Skeletal muscle tissue (tissue), 4 donors: ENCODE results near the gene TSNAXIP1. TPM values are rescaled to one million over a fixed set of nuclear protein-coding genes. Genes with fewer than 3 reads are reported as not detected.

ENCODE experiments used
- H3K27ac ChIP-seq: one replicate; pipeline ENCODE4 v1.7.0; 2013; ENCODE audit warnings: mild to moderate bottlenecking, low read depth, low read length, inconsistent platforms
- H3K27me3 ChIP-seq, 3 donors: one replicate each; pipeline ENCODE4 v1.7.0; 2013; ENCODE audit warnings: low read length in 3 of 3; ENCODE audit not compliant: control insufficient read depth in 3 of 3, insufficient read depth in 3 of 3
- H3K36me3 ChIP-seq, 3 donors: one replicate each; pipeline ENCODE4 v1.7.0; 2013; ENCODE audit warnings: low read length in 3 of 3; ENCODE audit not compliant: control insufficient read depth in 3 of 3, insufficient read depth in 3 of 3
- H3K4me1 ChIP-seq, 3 donors: one replicate each; pipeline ENCODE4 v1.7.0; 2013; ENCODE audit warnings: low read length in 3 of 3, mild to moderate bottlenecking in 3 of 3; ENCODE audit not compliant: control insufficient read depth in 3 of 3, insufficient read depth in 3 of 3
- H3K4me3 ChIP-seq, 3 donors: one replicate each; pipeline ENCODE4 v1.7.0; 2013; ENCODE audit warnings: low read length in 3 of 3
- H3K9ac ChIP-seq, 3 donors: one replicate each; pipeline ENCODE4 v1.7.0; 2013; ENCODE audit warnings: low read length in 3 of 3, mild to moderate bottlenecking in 3 of 3, moderate library complexity in 2 of 3, low read depth in 1 of 3
- H3K9me3 ChIP-seq, 3 donors: one replicate each; pipeline ENCODE4 v1.7.0; 2013; ENCODE audit warnings: low read length in 3 of 3; ENCODE audit not compliant: control insufficient read depth in 3 of 3
- total RNA-seq: library from RNA; depleted of rRNA; stranded (reverse); fragments of >200 nt; gene quantifications from one replicate; pipeline ENCODE4 v1.2.3, GENCODE V29; 2014
- donor health status: Osteomylitis.

Gene TSNAXIP1
- total RNA-seq, 1 donor from 2014 or later = 0.52 TPM

DNA sequence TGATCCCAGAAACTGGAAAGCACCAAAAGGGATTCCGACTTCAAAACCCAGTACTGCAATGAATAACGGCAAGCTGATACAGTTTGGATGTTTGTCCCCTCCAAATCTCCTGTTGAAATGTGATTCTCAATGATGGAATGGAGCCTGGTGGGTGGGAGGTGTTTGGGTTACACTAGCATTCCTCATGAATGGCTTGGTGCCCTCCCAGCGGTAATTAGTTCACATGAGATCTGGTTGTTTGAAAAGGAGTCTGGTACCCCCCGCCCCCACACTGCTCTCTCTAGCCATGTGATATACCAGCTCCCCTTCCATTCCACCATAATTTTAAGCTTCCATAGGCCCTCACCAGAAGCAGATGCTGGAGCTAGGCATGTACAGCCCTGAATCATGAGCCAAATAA is 40.4 kb upstream of the TSNAXIP1 start:
- Histone ChIP-seq H3K4me1 (peaks cover 17 to 25% (median 24%) of the 10 kb centered on the region in 3 donors), H3K27ac (no peak overlapping the region), H3K9me3 (no peaks in the 10 kb centered on the region), H3K9ac (no peak overlapping the region), H3K36me3 (peaks cover 5 to 19% (median 8%) of the 10 kb centered on the region in 3 donors), H3K27me3 (no peaks in the 10 kb centered on the region), H3K4me3 (no peak overlapping the region)

DNA sequence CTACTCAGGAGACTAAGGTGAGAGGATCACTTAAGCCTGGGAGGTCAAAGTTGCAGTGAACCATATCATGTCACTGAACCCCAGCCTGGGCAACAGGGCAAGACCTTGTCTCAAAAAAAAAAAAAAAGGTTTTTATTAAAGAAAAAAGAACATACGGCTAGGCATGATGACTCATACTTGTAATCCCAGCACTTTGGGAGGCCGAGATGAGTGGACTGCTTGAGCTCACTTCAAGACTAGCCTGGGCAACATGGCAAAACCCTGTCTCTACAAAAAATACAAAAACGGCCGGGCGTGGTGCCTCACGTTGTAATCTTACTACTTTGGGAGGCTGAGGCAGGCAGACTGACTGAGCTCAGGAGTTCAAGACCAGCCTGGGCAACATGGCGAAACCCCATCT is 38.7 kb upstream of the TSNAXIP1 start:
- H3K4me3 ChIP-seq = no peak overlapping the region
- H3K27me3 ChIP-seq = no peaks in the 10 kb centered on the region
- peaks cover 23 to 28% (median 23%) of the 10 kb centered on the region in 3 donors for H3K4me1 ChIP-seq
- peaks cover 5 to 15% (median 10%) of the 10 kb centered on the region in 3 donors for H3K36me3 ChIP-seq
- no peaks in the 10 kb centered on the region for H3K9me3 ChIP-seq
- H3K9ac ChIP-seq = no peak overlapping the region
- H3K27ac ChIP-seq = no peak overlapping the region

DNA sequence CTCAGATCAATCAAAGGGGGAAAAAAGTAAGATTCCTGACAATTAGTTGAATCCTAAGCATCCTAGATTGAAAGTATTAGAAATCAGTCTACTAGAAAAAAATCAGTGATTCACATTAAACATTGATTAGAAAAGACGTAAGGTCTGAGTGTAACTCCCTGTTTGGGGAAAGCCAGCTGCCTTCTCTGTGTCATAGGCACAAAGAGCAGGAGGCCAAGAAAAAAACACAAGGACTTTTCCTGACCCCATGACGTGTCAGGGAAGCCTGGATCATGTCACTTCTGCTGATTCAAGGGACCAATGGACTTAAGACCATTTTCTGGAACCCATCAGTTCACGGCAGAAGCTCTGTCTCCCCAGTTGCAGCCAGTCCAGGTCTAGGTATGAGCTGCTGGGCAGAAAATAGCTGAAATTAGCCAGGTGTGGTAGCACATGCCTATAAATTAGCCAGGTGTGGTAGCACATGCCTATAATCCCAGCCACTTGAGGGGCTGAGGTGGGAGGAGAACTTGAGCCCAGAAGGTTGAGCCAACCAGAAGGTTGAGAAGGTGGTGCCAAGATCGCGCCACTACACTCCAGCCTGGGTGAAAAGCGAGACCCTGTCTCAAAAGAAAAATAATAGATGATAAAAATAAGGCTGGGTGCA is 36.2 kb upstream of the TSNAXIP1 start:
- Histone ChIP-seq H3K9ac (no peak overlapping the region), H3K36me3 (peaks cover 5 to 14% (median 10%) of the 10 kb centered on the region in 3 donors), H3K27ac (no peak overlapping the region), H3K27me3 (no peaks in the 10 kb centered on the region), H3K4me1 (peaks cover 33 to 42% (median 36%) of the 10 kb centered on the region in 3 donors), H3K9me3 (no peaks in the 10 kb centered on the region), H3K4me3 (no peak overlapping the region)

DNA sequence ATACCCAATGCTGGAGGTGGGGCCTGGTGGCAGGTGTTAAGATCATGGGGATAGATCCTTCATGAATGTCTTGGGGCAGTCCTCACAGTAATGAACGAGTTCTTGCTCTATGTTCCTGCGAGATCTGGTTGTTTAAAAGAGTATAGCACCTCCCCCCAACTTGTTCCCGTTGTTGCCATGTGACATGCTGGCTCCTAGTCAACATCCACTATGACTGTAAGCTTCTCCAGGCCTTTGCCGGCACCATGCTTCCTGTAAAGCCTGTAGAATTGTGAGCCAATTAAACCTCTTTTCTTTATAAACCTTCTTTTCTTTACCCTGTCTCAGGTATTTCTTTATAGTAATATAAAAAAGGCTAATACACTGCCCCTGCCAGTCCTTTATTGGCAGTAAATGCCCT is 33.6 kb upstream of the TSNAXIP1 start:
- Histone ChIP-seq H3K36me3 (peaks cover 5 to 14% (median 10%) of the 10 kb centered on the region in 3 donors), H3K27me3 (no peaks in the 10 kb centered on the region), H3K4me1 (peaks cover 23 to 27% (median 27%) of the 10 kb centered on the region in 3 donors), H3K9me3 (no peaks in the 10 kb centered on the region), H3K9ac (peak overlapping the region in 1 of 3 donors; percentile 57), H3K4me3 (peak overlapping the region in 1 of 3 donors; percentile 40), H3K27ac (peak overlapping the region; percentile 49)

DNA sequence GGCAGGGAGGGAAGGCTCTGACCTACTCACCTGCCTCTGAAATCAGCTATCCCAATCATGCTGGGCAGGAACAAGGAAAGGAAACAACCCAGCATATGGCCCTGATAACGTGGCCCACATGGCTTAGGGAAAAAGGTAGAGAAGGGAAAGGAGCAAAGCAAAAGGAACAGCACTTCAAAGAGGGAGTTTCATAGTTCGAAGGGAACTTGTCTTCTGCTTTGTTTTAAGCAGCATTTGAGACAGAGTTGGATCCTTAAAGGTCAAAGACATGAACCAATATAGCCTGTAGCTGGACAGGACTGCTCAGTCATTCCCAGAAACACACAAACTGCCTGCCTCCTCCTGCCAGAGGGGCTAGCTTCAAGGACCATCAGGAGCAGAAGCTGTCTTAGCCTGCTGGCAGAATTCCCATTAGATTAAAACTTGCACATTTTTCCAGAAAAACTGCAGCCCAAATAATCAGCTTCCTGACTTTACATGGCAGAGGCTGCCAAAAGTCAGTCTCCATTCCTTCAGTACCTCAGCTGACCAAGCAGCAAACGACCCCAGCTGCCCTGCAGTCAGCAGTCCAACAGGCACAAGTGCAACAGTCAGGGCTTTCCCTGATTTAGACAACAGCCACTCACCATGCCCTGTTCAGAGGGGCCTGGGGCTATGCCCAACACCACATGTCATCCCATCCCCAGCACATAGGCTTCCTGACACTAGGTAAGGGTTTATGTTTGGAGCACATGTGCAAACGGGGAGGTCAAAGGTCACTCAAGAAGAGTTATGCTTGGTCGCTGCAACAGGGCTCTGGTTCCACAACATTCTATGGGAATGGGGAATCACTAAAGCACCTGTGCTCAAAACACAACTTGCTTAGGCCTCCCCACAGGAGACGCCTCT is 32.9 kb upstream of the TSNAXIP1 start:
- Histone ChIP-seq H3K4me1 (peaks cover 23 to 27% (median 27%) of the 10 kb centered on the region in 3 donors), H3K27ac (peak overlapping the region; percentile 49), H3K9me3 (no peaks in the 10 kb centered on the region), H3K36me3 (peaks cover 5 to 12% (median 10%) of the 10 kb centered on the region in 3 donors), H3K4me3 (peak overlapping the region in 2 of 3 donors; percentile 36 to 40), H3K27me3 (no peaks in the 10 kb centered on the region), H3K9ac (peak overlapping the region in 2 of 3 donors; percentile 48 to 57)

DNA sequence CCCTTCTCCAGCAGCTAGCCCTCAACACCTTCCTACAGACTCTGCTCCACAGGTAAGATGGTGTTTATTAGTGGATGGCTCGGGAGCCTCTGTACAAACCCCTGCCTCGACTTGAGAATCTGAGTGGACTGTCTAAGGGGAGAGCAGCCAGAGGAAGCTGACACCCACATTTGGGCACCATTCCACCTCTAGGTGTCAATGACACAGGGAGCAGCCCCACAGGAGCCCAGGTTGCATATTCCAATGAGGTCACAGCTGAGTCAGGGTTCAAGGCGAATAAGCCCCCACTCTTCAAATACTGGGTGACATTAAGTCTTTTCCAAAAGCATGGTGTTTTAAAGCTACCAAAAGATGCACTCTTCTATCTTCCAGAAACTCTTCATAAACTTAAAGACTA is 32.2 kb upstream of the TSNAXIP1 start:
- no peaks in the 10 kb centered on the region for H3K27me3 ChIP-seq
- no peaks in the 10 kb centered on the region for H3K9me3 ChIP-seq
- H3K9ac ChIP-seq = peak overlapping the region in 1 of 3 donors; percentile 57
- no peak overlapping the region for H3K4me3 ChIP-seq
- peaks cover 5 to 12% (median 10%) of the 10 kb centered on the region in 3 donors for H3K36me3 ChIP-seq
- peak overlapping the region; percentile 49 for H3K27ac ChIP-seq
- H3K4me1 ChIP-seq = peaks cover 24 to 27% (median 27%) of the 10 kb centered on the region in 3 donors

DNA sequence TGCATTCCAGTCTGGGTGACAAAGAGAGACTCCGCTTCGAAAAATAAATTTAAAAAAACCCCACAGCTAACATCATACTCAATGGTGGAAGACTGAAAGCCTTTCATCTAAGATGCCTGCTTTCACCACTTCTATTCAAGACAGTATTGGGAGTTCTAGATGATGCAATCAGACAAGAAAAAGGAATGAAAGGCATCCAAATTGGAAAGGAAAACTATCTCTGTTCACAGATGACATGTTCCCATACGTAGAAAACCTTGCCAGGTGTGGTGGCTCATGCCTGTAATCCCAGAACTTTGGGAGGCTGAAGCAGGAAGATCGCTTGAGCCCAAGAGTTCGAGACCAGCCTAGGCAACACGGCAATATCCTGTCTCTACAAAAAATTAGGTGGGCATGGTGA is 31.4 kb upstream of the TSNAXIP1 start:
- H3K4me3 ChIP-seq = no peak overlapping the region
- H3K36me3 ChIP-seq = peaks cover 1 to 12% (median 8%) of the 10 kb centered on the region in 3 donors
- H3K27ac ChIP-seq = no peak overlapping the region
- H3K27me3 ChIP-seq = no peaks in the 10 kb centered on the region
- no peak overlapping the region for H3K9ac ChIP-seq
- no peaks in the 10 kb centered on the region for H3K9me3 ChIP-seq
- H3K4me1 ChIP-seq = peaks cover 30 to 34% (median 31%) of the 10 kb centered on the region in 3 donors

DNA sequence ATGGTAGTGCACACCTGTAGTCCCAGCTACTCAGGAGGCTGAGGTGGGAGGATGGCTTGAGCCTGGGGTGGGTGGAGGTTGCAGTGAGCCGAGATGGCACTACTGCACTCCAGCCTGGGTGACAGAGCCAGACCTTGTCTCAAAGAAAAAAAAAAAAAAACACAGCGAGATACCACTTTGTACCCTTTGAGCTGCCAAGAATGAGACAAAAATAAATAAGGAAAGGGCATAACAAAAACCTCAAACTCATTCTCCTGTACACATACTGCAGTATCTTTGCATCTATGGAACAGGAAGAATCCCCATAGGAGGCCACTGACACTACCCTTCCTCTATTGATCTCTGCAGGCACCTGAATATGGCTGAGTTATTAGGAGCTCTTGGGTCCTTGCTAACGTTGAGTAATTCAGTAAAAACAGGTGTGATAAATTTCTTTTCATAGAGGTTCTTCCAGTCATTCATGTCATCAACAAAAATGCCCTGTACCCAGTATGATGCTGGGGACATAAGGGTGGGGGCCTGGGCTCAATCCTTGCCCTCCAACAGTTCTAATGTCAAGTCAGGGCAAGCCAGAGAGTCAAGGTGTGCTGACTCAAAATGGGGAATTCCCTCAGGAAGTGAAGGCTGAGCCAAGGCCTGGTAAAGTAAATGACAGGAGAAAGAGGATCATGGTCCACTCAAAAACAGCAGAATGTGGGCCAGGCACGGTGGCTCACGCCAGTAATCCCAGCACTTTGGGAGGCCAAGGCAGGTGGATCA is 27.3 kb upstream of the TSNAXIP1 start:
- H3K9me3 ChIP-seq = no peaks in the 10 kb centered on the region
- H3K4me1 ChIP-seq = peaks cover 18 to 33% (median 32%) of the 10 kb centered on the region in 3 donors
- no peaks in the 10 kb centered on the region for H3K36me3 ChIP-seq
- no peak overlapping the region for H3K9ac ChIP-seq
- H3K27ac ChIP-seq = no peak overlapping the region
- no peaks in the 10 kb centered on the region for H3K27me3 ChIP-seq
- H3K4me3 ChIP-seq = no peak overlapping the region

DNA sequence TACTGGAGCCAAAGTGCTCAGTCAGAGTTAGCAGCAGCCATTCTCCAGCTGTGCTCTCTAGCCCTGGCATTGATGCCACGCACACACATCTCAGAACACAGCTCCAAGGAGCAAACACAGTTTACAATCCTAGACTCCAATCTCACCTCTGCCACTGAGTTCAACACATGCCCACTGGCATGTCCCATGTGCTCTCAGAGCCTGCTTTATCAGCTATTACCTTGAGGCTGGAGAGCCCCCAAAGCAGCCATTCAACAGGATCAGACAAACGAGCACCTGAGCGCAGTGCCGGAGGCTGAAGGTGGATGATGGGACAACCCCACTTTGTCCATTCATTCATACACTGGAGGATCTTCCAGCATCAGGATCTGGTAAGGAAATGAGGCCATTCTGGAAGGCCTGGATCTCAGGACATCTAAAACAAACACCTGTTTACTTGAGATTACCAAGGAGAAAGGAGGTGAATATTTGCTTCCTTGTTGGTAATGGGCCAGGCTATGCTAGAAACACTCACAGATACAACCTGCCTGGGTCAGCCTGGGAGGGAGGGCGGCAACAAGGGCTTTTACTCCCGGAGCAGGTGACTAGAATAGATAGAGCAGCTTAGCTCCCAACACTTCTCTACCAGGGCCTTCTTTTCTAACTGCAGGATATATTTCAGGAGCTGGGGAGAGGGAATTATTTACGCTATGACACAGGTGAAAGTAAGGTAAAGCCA is 25.7 kb upstream of the TSNAXIP1 start:
- H3K27ac ChIP-seq = no peak overlapping the region
- H3K36me3 ChIP-seq = no peaks in the 10 kb centered on the region
- H3K4me3 ChIP-seq = no peak overlapping the region
- no peaks in the 10 kb centered on the region for H3K9me3 ChIP-seq
- H3K9ac ChIP-seq = no peak overlapping the region
- H3K27me3 ChIP-seq = no peaks in the 10 kb centered on the region
- H3K4me1 ChIP-seq = peaks cover 14 to 30% (median 30%) of the 10 kb centered on the region in 3 donors
